ENCODE measurements around the gene ANKRD34B.

DNA sequence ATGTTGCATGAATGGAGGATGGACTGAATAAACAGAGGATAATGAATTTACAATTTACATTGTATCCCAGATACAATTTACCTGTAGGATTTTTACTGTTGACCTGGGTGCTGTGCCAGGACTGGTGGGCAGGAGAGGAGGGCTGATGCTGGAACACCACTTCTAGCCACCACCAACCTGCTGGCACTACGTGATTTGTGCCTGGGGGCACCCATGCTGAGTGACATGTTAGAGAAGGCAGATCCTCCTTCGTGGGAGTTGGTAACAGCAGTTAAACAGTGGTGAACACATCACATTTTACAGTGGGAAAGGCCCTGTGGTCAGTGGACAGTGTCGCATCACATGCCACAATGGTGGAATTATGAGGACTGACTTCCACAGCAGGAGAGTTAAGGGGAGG lies 3.0 kb upstream of the ANKRD34B start:
- TF ChIP-seq POLR2A (IDR thresholded peaks at IDR 0.05) = no peak
- TF ChIP-seq, protein P1, sequence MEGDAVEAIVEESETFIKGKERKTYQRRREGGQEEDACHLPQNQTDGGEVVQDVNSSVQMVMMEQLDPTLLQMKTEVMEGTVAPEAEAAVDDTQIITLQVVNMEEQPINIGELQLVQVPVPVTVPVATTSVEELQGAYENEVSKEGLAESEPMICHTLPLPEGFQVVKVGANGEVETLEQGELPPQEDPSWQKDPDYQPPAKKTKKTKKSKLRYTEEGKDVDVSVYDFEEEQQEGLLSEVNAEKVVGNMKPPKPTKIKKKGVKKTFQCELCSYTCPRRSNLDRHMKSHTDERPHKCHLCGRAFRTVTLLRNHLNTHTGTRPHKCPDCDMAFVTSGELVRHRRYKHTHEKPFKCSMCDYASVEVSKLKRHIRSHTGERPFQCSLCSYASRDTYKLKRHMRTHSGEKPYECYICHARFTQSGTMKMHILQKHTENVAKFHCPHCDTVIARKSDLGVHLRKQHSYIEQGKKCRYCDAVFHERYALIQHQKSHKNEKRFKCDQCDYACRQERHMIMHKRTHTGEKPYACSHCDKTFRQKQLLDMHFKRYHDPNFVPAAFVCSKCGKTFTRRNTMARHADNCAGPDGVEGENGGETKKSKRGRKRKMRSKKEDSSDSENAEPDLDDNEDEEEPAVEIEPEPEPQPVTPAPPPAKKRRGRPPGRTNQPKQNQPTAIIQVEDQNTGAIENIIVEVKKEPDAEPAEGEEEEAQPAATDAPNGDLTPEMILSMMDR (IDR thresholded peaks at IDR 0.05) = no peak
